VCaP (cell line): ENCODE data around the gene MOB3A.

Experiments
- H3K27ac ChIP-seq: fragments of 450-650 bp; 2 replicates; pipeline ENCODE4 v1.5.1; 2017
- CTCF ChIP-seq: fragments of 450-650 bp; conservative IDR thresholded peaks from 2 replicates; pipeline ENCODE4 v1.5.1; 2017; ENCODE audit warnings: mild to moderate bottlenecking, moderate library complexity

Gene MOB3A

GRCh38 chr19:2096034-2096479, at the start of gene MOB3A:
MOB3A (minus strand) TSS chr19:2096326; CDS start chr19:2078560, 17,766 bp downstream.
- TF ChIP-seq CTCF: peak; percentile 58
- peak within 1 kb of the TSS; percentile 85 for H3K27ac ChIP-seq

- peak overlapping the region; percentile 15; the same call in 1 of the 2 replicates for H3K27ac ChIP-seq
- no peak for TF ChIP-seq CTCF
These were observed 49.7 kb upstream of the MOB3A start for GRCh38 chr19:2145831-2146241.

- TF ChIP-seq CTCF: no peak
These were observed 48.1 kb upstream of the MOB3A start for GRCh38 chr19:2144190-2144589.

GRCh38 chr19:2142173-2142829, 46.2 kb upstream of the MOB3A start:
- H3K27ac ChIP-seq: no peak overlapping the region
- TF ChIP-seq CTCF: no peak

More at GRCh38 chr19:2144190-2144589, 48.1 kb upstream of the MOB3A start:
- H3K27ac ChIP-seq: no peak overlapping the region

- no peak for TF ChIP-seq CTCF
- no peak overlapping the region for H3K27ac ChIP-seq
These were observed 44.0 kb upstream of the MOB3A start for GRCh38 chr19:2140138-2140569.

GRCh38 chr19:2139385-2140137, 43.4 kb upstream of the MOB3A start:
- no peak for TF ChIP-seq CTCF
- H3K27ac ChIP-seq: no peak overlapping the region

GRCh38 chr19:2138061-2138728, 42.1 kb upstream of the MOB3A start:
- no peak overlapping the region for H3K27ac ChIP-seq
- no peak for TF ChIP-seq CTCF
